ENCODE data around the gene MTREX.

MTREX gene

DNA sequence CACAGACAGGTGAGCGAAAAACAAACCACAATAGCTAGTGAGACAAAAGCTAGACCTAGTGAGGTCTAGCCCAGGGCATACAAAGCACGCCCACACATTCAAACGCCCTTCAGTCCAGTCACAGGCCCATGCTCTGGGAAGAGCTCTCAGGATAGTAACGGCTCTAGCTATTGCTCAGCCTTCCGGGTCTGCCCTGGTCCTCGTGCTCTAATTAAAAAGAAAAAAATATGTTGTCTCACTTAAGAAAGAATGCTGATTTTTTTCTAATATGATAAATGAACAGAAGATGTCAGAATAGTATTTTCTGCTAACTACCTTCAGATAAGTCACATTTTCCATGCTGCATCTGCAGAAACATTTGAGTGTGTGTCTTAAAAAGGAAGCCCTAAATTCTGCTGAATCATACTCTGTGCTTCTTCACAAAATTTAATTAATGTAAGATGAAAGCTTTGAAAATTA lies 132.4 kb downstream of the MTREX start:
- TF ChIP-seq, protein P1, sequence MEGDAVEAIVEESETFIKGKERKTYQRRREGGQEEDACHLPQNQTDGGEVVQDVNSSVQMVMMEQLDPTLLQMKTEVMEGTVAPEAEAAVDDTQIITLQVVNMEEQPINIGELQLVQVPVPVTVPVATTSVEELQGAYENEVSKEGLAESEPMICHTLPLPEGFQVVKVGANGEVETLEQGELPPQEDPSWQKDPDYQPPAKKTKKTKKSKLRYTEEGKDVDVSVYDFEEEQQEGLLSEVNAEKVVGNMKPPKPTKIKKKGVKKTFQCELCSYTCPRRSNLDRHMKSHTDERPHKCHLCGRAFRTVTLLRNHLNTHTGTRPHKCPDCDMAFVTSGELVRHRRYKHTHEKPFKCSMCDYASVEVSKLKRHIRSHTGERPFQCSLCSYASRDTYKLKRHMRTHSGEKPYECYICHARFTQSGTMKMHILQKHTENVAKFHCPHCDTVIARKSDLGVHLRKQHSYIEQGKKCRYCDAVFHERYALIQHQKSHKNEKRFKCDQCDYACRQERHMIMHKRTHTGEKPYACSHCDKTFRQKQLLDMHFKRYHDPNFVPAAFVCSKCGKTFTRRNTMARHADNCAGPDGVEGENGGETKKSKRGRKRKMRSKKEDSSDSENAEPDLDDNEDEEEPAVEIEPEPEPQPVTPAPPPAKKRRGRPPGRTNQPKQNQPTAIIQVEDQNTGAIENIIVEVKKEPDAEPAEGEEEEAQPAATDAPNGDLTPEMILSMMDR (IDR thresholded peaks at IDR 0.05; ENCODE audit: insufficient read depth, low read length, missing control alignments): no peak
- DNase-seq (ENCODE audit: low read depth, low spot score): no peak
- CTCF ChIA-PET: interaction anchor here (1.0 to 2.0 kb wide), 6 partner anchors 9 to 254 kb away, joined by 3 to 14 read pairs (median 6); no protein-coding TSS in a partner anchor
- POLR2A ChIA-PET: interaction anchor here (0.8 kb wide), 1 partner anchor 20 kb away, joined by 3 read pairs; no protein-coding TSS in a partner anchor
- no peak overlapping the region for H3K4me3 ChIP-seq (ENCODE audit: low read depth, low read length)

DNA sequence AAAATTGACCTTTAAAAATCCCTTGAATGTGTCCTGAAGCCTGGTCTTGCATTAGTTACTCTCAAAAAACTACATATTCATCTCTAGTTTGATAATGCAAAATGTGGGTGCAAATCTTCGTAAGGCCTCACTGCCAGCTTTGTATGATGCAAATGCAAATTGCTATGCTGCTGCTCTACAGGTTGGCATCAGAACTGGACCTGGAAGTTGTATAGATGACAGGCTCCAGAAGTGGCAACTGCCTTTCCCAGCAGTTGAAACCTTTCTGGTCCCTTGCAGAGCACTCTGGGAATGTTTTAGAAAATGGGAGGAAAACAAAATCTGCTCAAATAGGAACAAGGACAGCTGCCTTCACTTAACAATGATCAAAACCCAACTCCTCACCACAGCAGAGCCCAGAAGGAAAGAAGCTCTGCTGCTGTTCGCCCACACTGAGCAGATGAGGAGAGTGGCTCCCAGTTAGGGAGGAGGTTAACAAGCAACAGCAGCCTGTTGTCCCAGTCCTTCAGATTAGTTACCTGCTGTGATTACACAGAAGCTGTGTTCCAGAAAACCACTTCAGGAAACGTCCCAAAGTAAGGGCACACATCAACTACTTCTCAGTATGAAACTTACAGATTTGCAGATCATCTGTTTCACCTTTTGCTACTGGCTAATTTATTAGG lies 133.4 kb downstream of the MTREX start:
- POLR2A ChIA-PET: no interaction called here

DNA sequence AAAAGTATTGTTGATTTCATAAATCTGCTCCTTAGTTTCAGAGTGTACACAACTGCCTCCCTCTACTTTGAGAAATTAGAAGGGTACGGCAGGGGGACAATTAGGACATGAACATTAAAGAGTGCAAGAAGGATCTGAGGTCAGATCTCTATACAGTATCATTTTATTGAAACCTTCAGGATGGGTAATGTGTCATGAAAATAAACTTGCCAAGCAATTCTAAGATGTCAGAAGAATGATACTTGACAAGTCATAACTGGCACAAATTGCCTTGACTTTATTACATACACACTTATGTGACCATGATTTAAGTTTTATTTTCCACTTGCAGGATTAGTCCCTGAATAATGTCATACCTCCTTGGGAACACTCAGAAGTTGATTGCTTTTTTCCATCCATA lies 134.2 kb downstream of the MTREX start:
- no peak overlapping the region for H3K4me3 ChIP-seq (ENCODE audit: low read depth, low read length)
- TF ChIP-seq, protein P1 (IDR thresholded peaks at IDR 0.05; ENCODE audit: insufficient read depth, low read length, missing control alignments): no peak
- POLR2A ChIA-PET: no interaction called here
- no peak for DNase-seq (ENCODE audit: low read depth, low spot score)
- CTCF ChIA-PET: no interaction called here

More for the DNA sequence above, 133.4 kb downstream of the MTREX start:
- CTCF ChIA-PET: interaction anchor here (1.4 to 2.0 kb wide), 3 partner anchors 8 to 25 kb away, joined by 4 to 8 read pairs (median 7); no protein-coding TSS in a partner anchor
- TF ChIP-seq, protein P1 (IDR thresholded peaks at IDR 0.05; ENCODE audit: insufficient read depth, low read length, missing control alignments): no peak
- no peak overlapping the region for H3K4me3 ChIP-seq (ENCODE audit: low read depth, low read length)
- DNase-seq (ENCODE audit: low read depth, low spot score): no peak

DNA sequence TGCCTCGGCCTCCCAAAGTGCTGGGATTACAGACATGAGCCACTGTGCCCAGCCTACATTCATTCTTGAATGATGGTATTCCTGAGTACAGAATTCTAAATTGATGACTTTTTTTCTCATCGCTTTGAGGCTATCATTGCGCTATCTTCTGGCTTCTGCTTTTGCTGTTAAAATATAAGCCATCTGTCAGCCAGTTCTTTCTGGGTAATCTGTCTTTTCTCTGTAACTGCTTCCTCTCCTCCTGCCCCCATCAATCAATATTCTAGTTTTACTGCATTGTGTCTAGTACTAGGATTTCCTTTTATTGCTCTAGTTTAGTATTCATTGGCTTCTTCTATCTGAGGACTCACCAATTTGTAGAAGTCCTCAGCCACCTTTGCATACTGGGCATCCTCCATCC lies 138.0 kb downstream of the MTREX start:
- no peak for DNase-seq (ENCODE audit: low read depth, low spot score)
- ChIA-PET POLR2A (no interaction called here), CTCF (no interaction called here)
- TF ChIP-seq, protein P1 (IDR thresholded peaks at IDR 0.05; ENCODE audit: insufficient read depth, low read length, missing control alignments): no peak
- no peak overlapping the region for H3K4me3 ChIP-seq (ENCODE audit: low read depth, low read length)

DNA sequence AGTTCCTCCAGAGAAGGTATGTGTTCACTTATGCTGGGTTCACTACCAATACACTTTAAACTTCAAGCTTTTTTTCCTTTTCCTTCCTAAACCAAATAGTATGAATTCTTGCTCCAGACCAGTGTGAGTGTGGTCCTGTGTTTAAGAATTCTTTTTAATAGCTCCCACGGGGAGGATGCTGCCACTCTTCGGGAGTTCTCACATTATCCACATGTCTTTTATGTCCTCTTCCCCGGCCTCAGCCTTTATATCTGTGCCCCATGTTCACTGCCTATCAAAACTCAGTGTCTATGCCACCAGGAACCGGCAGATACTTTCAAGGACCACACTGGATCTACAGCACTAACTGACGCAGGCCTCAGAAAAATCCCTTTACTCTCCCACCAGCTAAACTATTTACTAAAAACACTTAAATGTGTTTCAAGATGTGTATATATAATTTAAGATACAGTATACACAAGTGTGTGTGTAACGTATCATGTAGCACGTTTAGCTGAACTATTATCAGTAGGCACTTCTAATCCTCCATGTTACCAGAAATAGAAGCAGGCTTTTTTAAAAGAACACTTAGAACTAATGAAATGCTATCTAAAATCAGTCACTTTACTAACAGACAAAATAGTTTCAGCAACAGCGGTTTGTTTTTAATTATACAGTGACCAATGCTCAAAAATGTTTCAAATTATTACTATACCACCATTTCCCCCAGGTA lies 139.0 kb downstream of the MTREX start:
- no peak for DNase-seq (ENCODE audit: low read depth, low spot score)
- ChIA-PET POLR2A (no interaction called here), CTCF (no interaction called here)
- no peak overlapping the region for H3K4me3 ChIP-seq (ENCODE audit: low read depth, low read length)
- TF ChIP-seq, protein P1 (IDR thresholded peaks at IDR 0.05; ENCODE audit: insufficient read depth, low read length, missing control alignments): no peak

DNA sequence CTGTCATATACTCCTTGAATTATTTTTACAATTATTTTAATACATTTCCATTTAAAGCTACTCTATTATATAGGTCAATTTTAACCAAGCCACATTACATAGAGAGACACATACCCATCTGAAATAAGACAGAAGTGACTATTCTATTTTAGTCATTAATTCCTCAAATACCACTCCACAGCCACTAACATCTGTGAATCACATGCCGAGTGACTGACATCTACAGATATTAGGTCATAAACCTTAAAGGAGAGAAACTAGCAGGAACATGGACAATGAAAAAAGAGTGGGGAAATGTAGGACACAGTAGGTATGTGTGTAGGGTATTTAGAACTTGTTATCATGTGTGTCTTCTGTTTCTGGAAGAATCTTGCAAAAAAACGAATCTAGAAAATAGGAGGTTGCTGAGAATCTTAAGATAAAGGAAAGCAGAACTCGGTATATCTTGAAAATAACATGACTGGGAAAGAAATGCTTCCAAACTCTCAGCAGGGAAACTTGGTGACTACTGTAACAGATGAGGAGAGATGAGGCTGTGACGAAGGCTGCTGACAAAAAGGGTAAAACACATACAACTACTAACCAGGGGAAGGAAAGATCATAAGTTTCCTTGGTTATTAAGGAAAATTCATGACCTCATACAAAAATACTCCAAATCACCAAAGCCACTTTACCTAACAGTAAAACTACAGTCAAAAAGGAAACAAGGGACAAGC lies 142.4 kb downstream of the MTREX start:
- CTCF ChIA-PET: interaction anchor here (1.0 to 1.3 kb wide), 2 partner anchors 10 to 242 kb away, joined by 3 to 8 read pairs; no protein-coding TSS in a partner anchor
- no peak overlapping the region for H3K4me3 ChIP-seq (ENCODE audit: low read depth, low read length)
- no peak for DNase-seq (ENCODE audit: low read depth, low spot score)
- POLR2A ChIA-PET: no interaction called here
- TF ChIP-seq, protein P1 (IDR thresholded peaks at IDR 0.05; ENCODE audit: insufficient read depth, low read length, missing control alignments): no peak

All from AG04449 (cell line).